HCT116 (cell line): ENCODE data around the gene KLHDC7B.

ENCODE experiments used
- CTCF ChIP-seq, 3 experiments: fragments of 200-600 bp in 1 of 3; sonication (generic) in 1 of 3; IDR thresholded peaks in 2 of 3; conservative IDR thresholded peaks in 1 of 3; 2 replicates each; pipeline ENCODE4 v1.5.1; 2012 to 2017; ENCODE audit warnings: low read depth in 2 of 3, low read length in 2 of 3, antibody characterized with exemption in 1 of 3, borderline replicate concordance in 1 of 3, control low read depth in 1 of 3, mild to moderate bottlenecking in 1 of 3, mixed read lengths in 1 of 3, mixed run types in 1 of 3, moderate library complexity in 1 of 3; ENCODE audit not compliant: insufficient read depth in 1 of 3
- EGR1 ChIP-seq: IDR thresholded peaks from 2 replicates; pipeline ENCODE4 v1.6.1; 2012; ENCODE audit warnings: low read depth
- EZH2 ChIP-seq: fragments of 200-600 bp; sonication (generic); IDR thresholded peaks from 2 replicates; pipeline ENCODE4 v1.6.1; 2017; ENCODE audit warnings: antibody characterized with exemption, mixed run types
- JUND ChIP-seq: IDR thresholded peaks from 2 replicates; pipeline ENCODE4 v1.6.1; 2012
- POLR2A ChIP-seq: IDR thresholded peaks from 2 replicates; pipeline ENCODE4 v1.7.0; 2011; ENCODE audit warnings: borderline replicate concordance; ENCODE audit not compliant: insufficient read depth, insufficient read length; ENCODE audit errors: extremely low read depth
- POLR2AphosphoS5 ChIP-seq: IDR thresholded peaks from 2 replicates; pipeline ENCODE4 v1.6.1; 2011; ENCODE audit warnings: mild to moderate bottlenecking, low read depth, low read length, moderate library complexity
- RAD21 ChIP-seq: IDR thresholded peaks from 2 replicates; pipeline ENCODE4 v1.6.1; 2012; ENCODE audit warnings: low read depth, mild to moderate bottlenecking
- REST ChIP-seq: IDR thresholded peaks from 2 replicates; pipeline ENCODE4 v1.6.1; 2012; ENCODE audit warnings: low read depth
- SP1 ChIP-seq: IDR thresholded peaks from 2 replicates; pipeline ENCODE4 v1.6.1; 2012; ENCODE audit warnings: low read depth
- SRF ChIP-seq: IDR thresholded peaks from 2 replicates; pipeline ENCODE4 v1.6.1; 2012; ENCODE audit warnings: low read depth
- ZBTB33 ChIP-seq: IDR thresholded peaks from 2 replicates; pipeline ENCODE4 v1.6.1; 2011; ENCODE audit warnings: mild to moderate bottlenecking, low read length, moderate library complexity; ENCODE audit not compliant: insufficient replicate concordance; ENCODE audit errors: extremely low read depth
- ZNF274 ChIP-seq: fragments of 200-500 bp; sonication (Bioruptor generic); IDR thresholded peaks from 2 replicates; pipeline ENCODE4 v1.6.1; 2014; ENCODE audit warnings: mild to moderate bottlenecking, low read depth, low read length, inconsistent platforms

- TF ChIP-seq RAD21 = no peak
- TF ChIP-seq CTCF (IDR thresholded peaks at IDR 0.05 in 2 of 3, conservative IDR thresholded peaks at IDR 0.05 in 1 of 3; ENCODE audit: borderline replicate concordance in 1 of 3, insufficient read depth in 1 of 3, low read depth in 2 of 3, low read length in 2 of 3) = no peak
- TF ChIP-seq REST = no peak
- TF ChIP-seq EGR1 = no peak
- no peak for TF ChIP-seq JUND
- no peak for TF ChIP-seq POLR2AphosphoS5
- TF ChIP-seq ZBTB33 = no peak
- no peak for TF ChIP-seq SRF
- no peak for TF ChIP-seq POLR2A
- no peak for TF ChIP-seq EZH2
- no peak for TF ChIP-seq SP1
- no peak for TF ChIP-seq ZNF274
These were observed 38.7 kb downstream of the KLHDC7B start for GRCh38 chr22:50584106-50585096.
